Left forelimb (tissue), 1 donor: Measurements from ENCODE around the gene NRG4.
"Not testable (repeated sequence)": the region's sequence is repeated elsewhere in the genome, so short reads cannot be mapped to it uniquely, and the experiment has no call there.

Source experiments
- DNase-seq: peaks from one replicate; pipeline ENCODE4 v3.0.0-alpha.2; 2018; ENCODE audit warnings: low spot score

The NRG4 gene, protein sequence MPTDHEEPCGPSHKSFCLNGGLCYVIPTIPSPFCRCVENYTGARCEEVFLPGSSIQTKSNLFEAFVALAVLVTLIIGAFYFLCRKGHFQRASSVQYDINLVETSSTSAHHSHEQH

DNA sequence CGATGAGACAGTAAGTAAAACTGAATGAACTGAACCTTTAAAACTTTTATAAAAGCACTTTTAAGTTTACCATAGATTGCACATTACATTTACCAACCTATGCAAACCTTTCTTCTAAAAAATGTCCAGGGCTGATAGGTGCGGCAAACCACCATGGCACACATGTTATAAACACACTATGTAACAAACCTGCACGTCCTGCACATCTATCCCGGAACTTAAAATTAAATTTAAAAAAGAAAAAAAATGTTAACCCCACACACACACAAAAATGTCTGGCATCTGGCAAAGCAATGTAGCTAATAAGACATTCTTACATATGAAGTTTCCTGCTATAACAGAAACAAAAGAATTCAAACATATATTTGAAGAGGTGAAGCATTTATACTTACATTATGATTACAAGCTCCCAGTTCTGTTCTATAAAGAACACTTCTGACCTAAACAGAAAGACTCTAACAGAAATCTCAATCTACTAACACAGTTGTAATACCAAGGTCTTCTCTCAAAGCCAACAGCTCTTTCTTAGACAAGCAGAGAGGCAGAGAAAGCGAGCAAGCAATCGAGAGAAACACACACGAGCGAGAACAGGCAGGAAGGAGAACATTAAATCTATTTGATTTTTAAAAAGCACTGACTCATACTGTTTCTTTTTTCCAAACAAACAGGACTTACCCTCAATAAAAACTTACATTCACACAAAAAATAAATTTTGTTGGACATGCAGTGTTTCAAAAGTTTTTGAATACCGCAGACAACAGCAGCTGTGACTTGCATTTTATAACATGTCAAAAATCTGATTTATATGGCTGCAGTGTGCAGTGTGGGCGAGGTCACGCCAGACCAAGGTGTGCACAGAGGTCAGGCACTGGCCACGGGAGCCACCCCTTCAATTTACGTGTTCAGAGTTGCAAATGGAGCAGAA, at the start of gene NRG4:
Gene NRG4, minus strand, starts transcription at position 798 of the 925 bp plus-strand sequence. CDS start 1,194 bp downstream, outside the sequence.
- no peak for DNase-seq

DNA sequence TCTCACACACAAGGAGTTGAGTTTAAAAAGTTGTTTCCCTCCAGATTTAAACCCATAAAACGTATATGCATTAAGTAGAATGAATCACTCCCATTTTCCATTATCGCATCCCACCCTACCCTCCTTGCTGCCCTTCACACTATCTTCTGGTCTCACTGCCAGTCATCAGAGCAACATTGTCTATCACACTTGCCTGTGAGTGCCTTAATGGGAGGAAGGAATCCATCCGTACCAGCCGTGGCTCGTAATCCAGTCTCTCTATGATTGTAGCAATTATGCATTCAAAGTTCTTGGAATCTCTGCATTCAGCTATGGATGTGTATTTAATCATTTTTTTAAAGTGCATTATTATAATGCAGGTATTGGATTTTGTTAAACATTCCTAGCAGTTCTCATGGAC, 49.5 kb upstream of the NRG4 start:
- DNase-seq, result no peak

DNA sequence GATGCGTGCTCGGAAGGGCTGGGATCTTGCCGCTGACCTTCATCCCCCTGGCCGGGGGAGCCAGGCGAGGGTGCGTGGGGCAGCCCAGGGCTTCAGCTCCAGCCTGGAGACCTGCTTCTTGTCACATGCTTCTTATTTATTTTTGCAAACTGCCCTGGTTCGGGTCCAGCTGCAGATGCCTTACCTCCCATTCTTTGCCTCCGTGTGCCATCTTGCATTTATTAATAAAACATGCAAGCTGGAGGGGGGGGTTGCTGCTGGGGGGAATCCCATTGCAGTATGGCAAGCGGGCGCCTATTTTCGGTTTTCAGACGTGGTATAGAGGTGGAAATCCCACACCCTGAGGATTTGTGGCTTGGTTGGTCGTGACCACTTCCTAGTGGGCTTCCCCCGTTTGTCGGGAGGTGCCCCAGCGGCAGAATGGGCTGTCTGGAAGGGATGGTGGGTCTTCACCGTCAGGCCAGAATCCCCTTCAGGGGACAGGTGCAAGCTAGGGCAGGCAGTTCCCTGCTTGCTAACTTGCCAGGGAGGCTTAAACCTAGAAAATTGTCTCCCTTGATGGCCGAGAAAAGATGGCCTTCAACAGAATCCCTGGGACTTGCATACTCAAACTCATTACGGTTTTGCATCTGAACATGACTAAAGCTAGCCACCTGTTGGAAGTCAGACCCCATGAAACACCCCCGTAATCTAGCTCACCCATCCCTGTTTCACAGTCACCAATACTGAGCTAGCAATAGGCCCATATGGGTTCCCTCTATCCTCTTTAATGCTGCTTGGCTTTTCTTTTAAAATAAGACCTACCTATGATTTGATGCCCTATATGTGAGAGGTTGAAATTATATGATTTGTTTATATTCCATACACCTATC, 48.1 kb upstream of the NRG4 start:
- DNase-seq, result no peak

DNA sequence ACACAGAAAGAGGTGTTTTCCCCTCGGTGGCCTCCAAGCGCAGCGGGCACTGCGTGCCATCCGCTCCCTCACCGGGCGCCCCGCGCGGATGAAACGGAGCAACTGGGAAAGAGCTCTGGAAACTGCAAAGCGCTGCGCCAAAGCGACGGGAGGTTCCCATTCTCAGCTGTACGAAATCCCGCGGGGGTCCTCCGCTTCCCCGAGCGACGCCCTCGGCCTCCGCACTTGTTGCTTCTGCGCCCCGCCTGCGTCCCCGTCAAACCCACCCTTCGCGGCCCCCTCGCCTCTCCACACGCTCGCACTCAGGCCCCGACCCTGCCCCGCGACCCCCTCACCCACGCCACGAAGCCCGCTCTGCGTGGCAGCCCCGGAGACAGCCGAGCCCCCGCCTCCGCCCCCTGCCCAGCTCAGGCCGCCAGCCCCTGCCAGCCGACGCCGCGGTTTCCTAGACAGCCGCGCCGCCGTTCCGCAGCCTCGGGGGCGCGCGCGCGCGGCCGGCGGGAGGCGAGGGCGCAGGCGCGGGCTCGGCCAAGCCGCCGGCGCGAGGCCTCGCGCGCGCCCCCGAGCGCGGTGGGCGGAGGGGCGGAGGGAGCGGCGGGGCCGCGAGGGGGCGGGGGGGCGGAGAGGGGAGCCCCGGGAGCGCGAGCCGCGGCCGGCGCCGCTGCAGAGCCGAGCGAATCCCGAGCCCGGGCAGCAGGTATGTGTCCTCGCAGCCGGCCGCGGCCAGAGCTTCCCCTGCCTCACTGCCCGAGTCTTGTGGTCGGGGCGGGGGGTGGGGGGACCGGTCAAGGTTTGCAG, 47.3 kb upstream of the NRG4 start, which contains the start of gene TMEM266:
Gene TMEM266, plus strand, starts transcription at position 666 of the 798 bp plus-strand sequence. CDS start 74,279 bp downstream, outside the sequence.
- DNase-seq, result peak; percentile 69

DNA sequence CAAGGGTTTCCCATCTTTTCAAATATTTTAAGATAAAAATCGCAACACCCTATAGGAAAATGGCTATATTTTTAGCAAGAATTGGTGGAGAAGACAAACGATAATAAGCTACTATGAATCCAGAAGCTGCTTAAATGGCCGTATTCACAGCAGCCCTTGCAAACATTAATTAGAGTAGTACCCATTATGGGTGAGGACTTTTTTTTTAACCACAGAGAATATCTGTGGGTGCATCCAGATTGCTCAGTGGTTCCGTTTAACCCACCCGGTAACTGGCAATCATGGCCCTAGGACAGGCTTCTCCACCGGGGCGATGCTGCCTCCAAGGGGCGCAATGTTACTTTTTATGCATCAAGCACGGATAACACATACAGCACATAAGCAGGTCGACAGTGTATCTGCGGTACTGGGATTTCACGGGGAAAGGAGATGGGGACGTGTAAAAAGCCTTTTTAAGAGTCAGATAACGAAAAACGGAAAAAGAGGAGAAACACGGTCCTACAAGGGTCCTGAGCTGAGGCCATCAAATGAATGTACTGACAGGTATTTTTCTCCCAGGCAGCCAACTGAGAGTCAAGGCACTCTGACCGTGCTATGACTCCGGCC, 46.6 kb upstream of the NRG4 start:
- DNase-seq, result no peak

DNA sequence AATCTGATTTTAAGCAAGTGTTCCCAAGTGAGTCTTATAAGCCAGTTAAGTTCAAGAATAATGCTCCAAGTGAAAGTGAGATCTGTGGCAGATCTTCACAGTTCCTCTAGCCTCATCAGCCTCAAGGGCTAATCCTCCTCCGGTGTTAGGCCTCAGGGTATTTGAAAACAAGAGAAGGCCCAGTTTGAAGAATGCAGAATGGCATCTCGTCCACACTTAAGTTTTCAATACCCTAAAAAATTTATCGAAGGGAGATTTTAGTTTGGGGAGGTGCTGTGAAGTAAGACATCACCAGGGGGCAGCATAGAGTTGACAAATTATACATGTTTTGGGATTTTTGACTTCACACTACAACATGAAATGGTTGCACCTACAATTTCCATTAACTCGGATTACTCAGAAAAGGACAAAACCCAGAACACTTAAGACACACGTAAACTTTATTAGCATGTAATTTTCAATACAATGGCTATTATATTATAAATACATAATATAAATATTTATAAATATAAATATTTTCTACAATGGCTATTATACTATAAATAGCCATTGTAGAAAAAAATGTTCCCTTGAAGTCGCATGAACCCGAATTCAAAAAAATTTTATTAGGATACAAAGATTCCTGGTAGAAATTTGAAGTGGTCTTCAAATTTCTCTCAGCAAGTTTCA, 45.2 kb upstream of the NRG4 start:
- DNase-seq, result no peak

DNA sequence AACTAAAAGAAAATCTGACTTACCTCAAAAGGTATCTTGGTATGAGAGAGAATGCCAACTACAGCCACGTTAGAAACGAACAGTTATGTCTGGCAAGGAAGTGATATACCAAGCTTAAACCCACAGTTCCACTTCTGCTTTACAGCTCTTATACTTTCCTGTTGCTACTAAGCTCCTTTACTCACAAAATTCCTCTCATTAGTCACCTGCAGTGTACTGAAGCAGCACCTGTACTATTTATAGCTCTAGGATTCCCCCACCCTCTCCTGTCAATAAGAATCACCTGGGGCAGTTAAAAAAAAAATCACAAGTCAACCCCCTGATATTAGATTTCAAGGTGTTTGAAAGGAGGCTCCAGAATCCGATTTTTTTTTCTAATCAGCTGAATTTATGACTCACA, 44.7 kb upstream of the NRG4 start:
- DNase-seq, result no peak

DNA sequence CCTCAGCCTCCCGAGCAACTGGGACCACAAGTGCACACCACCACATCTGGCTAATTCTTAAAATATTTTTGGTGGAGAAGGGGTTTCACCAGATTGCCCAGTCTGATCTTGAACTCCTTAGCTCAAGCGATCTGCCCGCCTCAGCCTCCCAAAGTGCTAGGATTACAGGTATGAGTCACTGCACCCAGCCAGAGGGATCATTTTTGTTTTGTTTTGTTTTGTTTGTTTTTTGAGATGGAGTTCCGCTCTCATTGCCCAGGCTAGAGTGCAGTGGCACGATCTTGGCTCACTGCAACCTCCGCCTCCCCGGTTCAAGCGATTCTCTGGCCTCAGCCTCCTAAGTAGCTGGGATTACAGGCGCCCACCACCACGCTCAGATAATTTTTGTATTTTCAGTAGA, 42.0 kb upstream of the NRG4 start:
- not testable (repeated sequence) for DNase-seq

DNA sequence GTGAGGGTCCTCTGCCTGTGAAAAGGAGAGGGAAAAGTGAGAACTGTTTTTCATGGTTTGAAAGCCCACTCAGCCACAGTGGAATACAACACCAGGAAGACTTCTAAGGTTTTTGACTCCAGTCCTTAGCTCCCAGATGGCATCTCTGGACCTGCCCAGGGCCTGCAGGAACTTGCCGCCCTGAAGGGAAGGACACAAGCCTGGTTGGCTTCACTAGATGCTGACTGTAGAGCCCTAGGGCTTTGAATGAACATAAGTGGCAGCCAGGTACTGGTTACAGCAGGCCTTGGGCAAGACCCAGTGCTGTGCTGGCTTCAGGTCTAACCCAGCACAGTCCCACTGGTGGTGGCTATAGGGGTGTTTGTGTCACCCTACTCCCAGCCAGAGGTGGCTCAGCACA, 26.3 kb upstream of the NRG4 start:
- DNase-seq, result no peak

DNA sequence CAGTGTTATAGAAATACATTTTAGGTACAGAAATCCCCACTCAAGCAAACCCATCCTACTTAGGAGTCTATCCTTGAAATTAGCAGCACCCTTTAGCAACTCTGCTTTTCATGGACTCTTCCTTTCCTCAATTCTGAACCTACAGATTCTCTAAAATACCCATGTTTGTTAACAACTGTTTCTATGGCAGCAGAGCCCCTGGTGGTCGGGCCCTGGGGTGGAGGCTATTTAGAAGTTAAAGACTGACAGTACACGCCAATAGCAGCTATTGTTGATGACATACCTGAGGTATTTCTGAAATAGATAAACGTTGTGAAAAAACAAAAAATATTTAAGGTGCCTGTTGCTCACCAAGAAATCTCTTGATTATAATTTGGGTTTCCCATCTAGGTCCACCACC, 23.4 kb upstream of the NRG4 start:
- no peak for DNase-seq

DNA sequence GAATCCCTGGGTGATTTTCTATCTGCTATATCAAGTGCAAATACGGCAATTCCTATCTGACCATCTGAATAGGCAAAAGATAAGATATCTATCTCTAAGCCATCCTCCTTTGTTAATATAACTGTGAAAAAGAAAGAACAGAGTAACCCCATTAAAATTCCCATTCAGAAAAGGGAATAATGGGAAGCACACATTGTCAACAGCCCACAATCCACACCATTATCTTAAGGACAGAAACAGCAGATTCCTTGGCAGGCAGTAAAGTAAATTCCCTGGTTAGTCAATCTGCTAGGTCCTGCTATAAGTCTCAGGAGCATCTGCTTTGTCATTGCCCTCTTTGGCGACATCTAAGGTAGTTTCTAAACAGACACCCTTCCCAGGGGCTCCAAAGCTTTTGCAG, 21.9 kb upstream of the NRG4 start:
- DNase-seq, result no peak

DNA sequence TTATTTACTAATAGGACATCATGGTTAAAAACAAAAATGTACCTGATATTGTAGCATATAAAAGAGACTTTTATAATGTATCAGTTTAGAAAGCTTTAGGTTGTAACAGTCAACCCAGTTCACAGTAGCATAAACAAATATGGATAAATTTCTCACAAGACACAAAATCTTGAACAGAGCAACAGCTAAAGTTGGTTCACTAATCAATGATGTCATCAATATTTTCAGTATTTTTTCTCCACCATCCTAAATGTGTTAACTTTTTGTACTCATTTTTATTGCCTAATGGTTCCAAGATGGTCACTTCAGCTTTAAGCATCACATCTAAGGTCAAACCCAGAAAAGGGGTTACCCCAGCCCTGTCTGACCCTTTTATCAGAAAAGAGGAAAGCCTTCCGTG, 21.2 kb upstream of the NRG4 start:
- DNase-seq, result no peak

DNA sequence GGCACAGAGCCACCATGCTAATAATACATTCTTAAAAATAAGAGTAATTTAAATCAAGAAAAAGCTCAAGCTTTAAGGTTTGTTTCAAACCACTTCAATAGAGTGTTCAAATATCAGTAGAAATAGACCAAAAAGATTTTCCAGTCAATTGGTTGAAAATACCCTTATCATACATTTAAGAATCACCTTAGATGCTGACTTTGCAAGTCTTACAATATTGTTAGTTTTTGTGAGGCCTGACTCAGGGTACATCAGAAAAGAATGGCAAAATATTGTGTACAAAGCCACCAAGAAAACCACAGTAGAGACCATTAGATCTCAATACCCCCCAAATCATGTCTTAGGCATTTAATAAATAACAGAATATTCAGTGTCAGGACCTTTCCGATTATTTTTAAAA, 19.8 kb upstream of the NRG4 start:
- DNase-seq, result no peak

DNA sequence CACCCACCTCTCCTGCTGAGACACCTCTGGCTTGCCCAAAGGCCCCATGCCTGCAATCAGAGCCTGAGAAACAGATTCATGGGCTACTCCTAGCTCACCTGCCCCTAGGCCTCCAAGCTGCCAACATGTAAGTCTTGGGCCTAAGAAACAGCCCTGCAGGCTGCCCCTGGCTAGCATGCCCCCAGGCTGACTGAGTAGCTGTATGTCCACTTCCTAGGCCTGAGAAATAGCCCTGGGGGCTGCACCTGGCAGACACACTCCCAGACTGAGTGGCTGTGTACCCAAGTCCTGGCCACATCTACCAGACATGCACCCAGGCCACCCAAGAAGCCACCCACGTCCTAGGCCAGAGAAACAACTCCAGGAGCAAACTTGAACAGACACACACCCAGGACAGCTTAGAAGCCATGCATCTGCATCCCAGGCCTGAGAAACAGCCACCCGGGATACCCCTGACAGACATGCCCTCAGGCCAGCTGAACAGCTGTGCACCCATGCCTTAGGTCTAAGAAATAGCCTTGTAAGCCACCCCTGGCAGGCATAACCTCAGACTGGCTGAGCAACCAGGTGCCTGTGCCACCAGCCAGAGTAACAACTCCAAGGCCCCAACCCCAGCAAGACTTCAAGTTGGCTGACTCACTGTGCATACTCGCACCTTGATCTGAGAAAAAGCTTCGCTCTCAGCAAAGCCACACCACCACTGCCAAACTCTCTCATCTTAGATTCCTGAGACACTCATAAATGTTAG, 12.0 kb upstream of the NRG4 start:
- DNase-seq, result no peak

DNA sequence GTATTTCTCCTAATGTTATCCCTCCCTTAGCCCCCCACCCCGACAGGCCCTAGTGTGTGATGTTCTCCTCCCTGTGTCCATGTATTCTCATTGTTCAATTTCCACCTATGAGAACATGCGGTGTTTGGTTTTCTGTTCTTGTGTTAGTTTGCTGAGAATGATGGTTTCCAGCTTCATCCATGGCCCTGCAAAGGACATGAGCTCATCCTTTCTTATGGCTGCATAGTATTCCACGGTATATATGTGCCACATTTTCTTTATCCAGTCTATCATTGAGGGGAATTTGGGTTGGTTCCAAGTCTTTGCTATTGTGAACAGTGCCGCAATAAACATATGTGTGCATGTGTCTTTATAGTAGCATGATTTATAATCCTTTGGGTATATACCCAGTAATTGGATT, 1.2 kb upstream of the NRG4 start:
- not testable (repeated sequence) for DNase-seq

DNA sequence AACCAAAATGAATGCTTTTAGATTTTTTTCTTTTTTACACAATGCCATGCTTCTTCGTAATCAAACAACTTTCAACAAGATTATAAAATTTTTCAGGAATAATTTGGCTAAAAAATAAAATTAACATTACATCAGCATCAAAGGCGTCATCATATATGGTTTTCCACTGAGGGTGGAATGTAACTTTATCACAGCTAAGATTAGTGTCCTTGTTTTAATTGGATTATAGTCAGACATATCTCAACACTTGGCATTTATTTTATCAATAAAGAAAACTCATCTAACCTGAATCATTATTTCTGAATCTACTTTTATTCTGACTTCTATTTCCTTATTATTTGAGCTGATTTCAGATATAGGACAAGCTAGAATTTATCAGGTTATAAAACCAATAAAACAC, 1.6 kb downstream of the NRG4 start:
- no peak for DNase-seq

DNA sequence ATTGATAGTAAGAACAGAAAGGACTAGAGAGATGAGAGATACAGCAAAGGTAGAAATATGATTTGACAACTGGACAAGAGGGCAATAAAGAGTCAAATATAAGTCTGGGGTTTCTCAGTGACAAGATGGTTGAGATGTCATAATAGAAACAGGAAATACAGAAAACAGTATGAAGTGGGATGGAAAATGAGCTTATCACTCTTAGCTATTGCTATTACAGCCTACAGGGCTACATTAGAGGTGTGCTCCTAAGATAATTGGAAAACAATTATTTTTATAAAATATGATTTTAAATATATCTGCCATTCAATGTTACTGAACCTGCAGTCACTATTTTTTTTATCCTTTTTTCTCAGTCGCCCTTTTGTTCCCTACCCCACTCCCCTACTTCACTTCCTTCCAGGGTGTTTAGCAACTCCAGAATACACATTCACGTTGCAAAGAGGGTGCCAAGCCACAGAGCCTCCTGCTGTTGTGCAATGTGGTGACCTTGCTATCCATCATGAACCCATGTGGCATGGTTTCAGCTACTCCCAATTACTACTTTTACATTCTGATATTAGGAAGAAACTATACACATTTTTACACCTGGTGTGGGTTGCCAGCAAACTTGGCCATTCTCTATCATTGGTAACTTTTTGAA, 6.0 kb downstream of the NRG4 start:
- no peak for DNase-seq

DNA sequence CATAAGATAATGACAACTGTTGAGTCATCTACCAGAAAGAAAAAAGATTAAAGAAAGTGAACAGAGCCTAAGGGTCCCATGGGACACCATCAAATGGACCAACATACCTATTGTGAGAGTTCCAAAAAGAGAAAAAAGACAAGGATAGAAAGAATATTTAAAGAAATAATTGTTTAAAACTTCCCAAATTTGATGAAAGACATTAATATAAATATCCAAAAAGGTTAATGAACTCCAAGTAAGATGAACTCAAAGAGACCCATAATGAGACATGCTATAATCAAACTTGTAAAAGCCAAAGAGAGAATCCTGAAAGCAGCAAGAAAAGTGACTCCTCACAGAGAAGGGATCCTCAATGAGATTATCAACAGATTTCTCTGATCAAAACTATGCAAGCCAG, 8.9 kb downstream of the NRG4 start:
- DNase-seq, result no peak

DNA sequence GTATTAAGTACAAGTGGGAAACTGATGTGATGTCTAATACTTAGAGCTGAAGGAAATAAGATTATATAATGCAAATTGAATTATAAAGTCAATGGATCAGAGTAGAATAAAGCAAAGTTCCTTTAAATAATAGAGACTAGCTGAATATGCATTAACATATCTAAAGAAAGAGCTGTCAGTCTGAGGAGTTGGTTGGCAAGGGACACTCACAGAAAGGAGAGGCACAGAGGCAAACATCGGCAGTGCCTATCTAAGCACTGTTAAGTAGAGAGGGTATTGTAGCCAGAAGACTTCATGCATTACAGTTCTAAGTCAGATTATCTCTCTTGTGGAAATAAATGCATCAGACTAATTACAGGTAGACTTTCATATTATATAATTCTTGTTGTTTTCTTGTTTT, 16.6 kb downstream of the NRG4 start:
- DNase-seq, result no peak

DNA sequence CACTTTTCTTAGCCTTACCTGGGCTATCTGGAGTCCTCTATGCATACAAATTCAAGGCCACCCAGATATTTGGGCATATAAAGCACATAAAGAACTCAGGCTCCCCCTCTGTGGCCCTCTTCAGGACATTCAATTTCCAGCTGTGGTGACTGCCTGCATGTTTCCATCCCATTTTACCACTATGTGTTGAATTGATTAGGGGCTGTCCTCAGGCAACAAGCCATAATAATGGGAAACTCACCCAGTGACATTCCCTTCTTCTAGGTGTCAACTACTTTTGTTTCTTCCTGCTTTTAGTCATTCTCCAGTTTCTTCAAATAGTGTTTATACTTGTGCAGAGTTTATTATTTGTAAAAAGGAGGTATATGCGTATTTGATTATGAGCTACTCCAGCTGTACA, 18.0 kb downstream of the NRG4 start:
- no peak for DNase-seq
